Adipose tissue (tissue), 3 donors: ENCODE results near the gene TMEM82. TPM values are rescaled to one million over a fixed set of nuclear protein-coding genes. Genes with fewer than 3 reads are reported as not detected.

Experiments
- H3K27ac ChIP-seq: one replicate; pipeline ENCODE4 v1.5.1; 2013; ENCODE audit warnings: low read depth, low read length
- WGBS, 3 donors: extraction: QIAGEN DNeasy Blood & Tissue Kit; methylation state at CpG; one replicate each; pipeline ENCODE4 v1.1.7; 2013; 5-methylcytosine and 5-hydroxymethylcytosine counted together
- polyA plus RNA-seq, 3 donors: library from polyadenylated mRNA; stranded (reverse); fragments of 200-250 nt; gene quantifications; one replicate each; pipeline ENCODE4 v1.2.3, GENCODE V29; 2013
- donor health status: healthy with polysubstance abuse.
- donor health status: Bipolar disorder and iron deficiency.
- donor health status: healthy.

Gene TMEM82
- polyA plus RNA-seq, 3 donors = 0.04 TPM; not detected in 2

- H3K27ac ChIP-seq = no peak overlapping the region
- WGBS, 3 donors = 87 to 88% (median 87%) methylated on average over 7 of the region's 7 CpGs
These were observed 9.6 kb upstream of the TMEM82 start for GRCh38 chr1:15732686-15733081.

DNA sequence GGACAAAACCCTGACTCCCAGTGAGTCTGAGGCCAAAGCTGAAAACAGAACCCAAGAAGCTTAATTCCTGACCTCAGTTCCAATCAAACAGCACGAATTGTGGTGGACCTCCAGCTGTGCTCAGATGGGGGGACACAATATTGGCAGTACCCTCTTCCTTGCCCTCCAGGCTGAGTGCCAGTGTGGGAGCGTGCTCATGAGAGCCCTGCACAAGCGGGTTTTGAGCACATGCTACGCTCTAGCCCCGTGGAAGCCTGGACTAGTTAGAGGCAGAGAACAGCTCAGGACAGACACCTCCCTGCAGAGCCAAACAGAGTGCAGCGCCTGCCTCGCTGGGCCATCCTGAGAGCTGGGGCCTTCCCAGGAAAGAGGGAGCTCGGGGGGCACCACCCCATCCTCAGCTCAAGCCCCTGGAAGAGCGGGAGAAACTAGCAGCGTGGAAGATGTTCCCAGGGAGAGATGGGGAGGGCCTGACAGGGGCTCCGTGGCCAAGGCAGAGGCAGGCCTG is 9.0 kb upstream of the TMEM82 start:
- WGBS, 3 donors = 86 to 93% (median 92%) methylated on average over 9 to 11 of the region's 11 CpGs
- no peak overlapping the region for H3K27ac ChIP-seq

- H3K27ac ChIP-seq = no peak overlapping the region
- 91 to 97% (median 92%) methylated on average over 20 to 27 of the region's 27 CpGs for WGBS, 3 donors
These were observed 8.5 kb upstream of the TMEM82 start for GRCh38 chr1:15733726-15734226.

GRCh38 chr1:15734296-15734695 is 8.0 kb upstream of the TMEM82 start:
- WGBS, 3 donors = 81 to 85% (median 81%) methylated on average over 13 of the region's 13 CpGs

DNA sequence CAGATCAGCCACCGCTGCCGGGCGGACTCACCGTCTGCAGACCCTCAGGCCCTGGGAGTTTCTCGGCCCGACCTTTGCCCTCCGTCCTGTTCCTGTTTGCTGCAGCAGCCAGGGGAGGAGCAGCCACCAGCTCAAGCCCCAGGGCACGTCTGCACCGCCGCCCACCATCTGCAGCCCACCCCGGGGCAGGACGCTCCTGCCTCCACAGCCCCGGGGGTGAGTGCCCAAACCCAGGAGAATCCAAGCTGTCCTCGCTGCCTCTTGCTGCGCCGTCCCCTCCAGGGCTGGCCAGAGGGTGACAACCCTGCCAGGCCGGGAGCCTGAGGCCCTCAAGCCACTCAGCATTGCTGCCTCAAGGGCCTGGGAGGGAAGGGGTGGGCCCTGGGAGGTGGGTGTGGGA is 7.4 kb upstream of the TMEM82 start:
- H3K27ac ChIP-seq = no peak overlapping the region

More at GRCh38 chr1:15734296-15734695, 8.0 kb upstream of the TMEM82 start:
- H3K27ac ChIP-seq = no peak overlapping the region

GRCh38 chr1:15735304-15736037 is 6.8 kb upstream of the TMEM82 start:
- WGBS, 3 donors = 33 to 82% (median 75%) methylated on average over 12 of the region's 12 CpGs
- no peak overlapping the region for H3K27ac ChIP-seq

More for the DNA sequence above, 7.4 kb upstream of the TMEM82 start:
- 49 to 88% (median 84%) methylated on average over 17 of the region's 17 CpGs for WGBS, 3 donors

DNA sequence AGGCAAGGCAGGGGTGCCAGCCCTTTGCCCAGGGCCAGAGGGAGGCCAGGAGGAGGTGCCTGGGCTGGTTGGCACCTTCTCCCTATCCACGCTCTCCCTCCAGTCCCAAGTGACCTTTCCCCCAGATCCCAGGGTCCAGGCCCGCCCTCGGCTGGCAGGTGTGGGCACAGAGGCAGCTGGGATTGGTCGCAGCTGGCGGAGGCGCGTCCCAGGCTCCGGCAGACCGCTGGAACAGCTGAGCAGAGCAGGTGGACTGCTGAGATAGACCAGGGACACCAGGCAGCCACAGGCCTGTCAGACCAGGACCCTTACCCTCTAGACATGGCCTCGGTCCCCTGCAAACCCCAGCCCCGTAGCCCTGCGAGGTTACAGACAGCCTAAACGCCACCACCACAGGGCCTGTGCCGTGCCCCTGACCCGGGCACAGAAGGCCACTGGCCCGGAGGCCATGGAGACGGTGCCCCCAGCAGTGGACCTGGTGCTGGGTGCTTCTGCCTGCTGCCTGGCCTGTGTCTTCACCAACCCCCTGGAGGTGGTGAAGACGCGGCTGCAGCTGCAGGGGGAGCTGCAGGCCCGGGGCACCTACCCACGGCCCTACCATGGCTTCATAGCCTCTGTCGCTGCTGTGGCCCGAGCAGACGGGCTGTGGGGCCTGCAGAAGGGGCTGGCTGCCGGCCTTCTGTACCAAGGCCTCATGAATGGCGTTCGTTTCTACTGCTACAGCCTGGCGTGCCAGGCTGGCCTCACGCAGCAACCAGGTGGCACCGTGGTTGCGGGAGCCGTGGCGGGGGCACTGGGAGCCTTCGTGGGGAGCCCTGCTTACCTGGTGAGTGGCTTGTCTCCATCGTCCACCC is 6.0 kb upstream of the TMEM82 start, which contains the start of gene SLC25A34:
TSS of gene SLC25A34 (plus strand) at position 221 of the 854 bp plus-strand sequence. CDS start at position 449, 228 bp downstream.
- 33 to 89% (median 85%) methylated on average over 35 of the region's 35 CpGs for WGBS, 3 donors
- no peak within 1 kb of the TSS for H3K27ac ChIP-seq

DNA sequence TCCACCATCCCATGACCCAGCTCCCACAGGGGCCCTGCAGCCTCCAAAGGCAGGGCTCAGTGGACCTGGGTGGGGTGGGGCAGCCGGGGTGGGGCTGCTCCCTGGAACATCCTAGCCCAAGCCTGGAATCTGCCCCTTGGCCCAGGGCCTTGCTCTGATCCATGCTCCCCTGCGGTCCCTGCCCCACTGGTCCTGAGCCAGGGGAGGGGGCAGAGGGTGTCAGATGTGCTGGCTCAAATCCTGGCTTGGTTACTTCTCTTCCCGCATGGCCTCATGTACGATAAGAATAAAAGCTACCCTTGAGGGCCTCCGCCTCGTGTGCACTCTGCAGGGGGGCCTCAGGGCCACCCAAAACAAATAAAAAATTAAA is 5.4 kb upstream of the TMEM82 start:
- 10 to 66% (median 53%) methylated on average over 6 of the region's 6 CpGs for WGBS, 3 donors
- H3K27ac ChIP-seq = no peak overlapping the region

GRCh38 chr1:15737324-15738319 is 4.7 kb upstream of the TMEM82 start:
- no peak overlapping the region for H3K27ac ChIP-seq
- 53 to 90% (median 83%) methylated on average over 20 of the region's 20 CpGs for WGBS, 3 donors

DNA sequence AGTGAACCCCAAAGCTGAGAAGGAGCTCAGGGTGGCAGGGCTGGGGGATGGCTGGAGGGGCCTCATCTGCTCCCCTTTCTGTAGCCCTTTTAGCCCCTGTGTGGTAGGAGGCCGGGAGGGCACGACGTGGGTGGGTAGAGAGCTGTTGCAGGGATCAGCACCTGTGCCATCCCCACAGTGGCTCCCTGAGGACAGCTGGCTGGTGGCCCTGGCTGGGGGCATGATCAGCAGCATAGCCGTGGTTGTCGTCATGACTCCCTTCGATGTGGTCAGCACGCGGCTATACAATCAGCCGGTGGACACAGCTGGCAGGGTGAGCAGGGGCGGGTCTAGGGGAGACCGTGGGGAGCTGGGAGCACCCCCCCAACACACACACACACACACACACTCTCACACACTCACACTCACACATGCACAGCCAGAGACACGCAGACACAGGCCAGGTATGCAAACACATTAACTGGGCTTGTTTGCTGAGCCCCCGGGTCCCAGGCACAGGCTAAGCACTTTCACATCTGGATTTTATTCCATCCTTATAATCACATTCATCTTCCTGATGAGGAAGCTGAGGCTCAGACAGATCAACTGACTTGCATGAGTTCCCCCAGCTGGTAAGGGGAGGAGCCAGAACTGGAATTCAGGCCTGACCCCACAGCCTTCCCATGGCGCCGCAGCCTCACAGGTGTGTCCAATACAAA is 3.7 kb upstream of the TMEM82 start:
- WGBS, 3 donors = 48 to 88% (median 88%) methylated on average over 14 to 15 of the region's 15 CpGs
- H3K27ac ChIP-seq = no peak overlapping the region

GRCh38 chr1:15739259-15739658 is 3.0 kb upstream of the TMEM82 start:
- 82 to 89% (median 88%) methylated on average over 14 to 16 of the region's 16 CpGs for WGBS, 3 donors

GRCh38 chr1:15739745-15740144 is 2.6 kb upstream of the TMEM82 start:
- H3K27ac ChIP-seq = no peak overlapping the region
- 85 to 90% (median 88%) methylated on average over 7 of the region's 7 CpGs for WGBS, 3 donors

More at GRCh38 chr1:15739259-15739658, 3.0 kb upstream of the TMEM82 start:
- H3K27ac ChIP-seq = no peak overlapping the region

DNA sequence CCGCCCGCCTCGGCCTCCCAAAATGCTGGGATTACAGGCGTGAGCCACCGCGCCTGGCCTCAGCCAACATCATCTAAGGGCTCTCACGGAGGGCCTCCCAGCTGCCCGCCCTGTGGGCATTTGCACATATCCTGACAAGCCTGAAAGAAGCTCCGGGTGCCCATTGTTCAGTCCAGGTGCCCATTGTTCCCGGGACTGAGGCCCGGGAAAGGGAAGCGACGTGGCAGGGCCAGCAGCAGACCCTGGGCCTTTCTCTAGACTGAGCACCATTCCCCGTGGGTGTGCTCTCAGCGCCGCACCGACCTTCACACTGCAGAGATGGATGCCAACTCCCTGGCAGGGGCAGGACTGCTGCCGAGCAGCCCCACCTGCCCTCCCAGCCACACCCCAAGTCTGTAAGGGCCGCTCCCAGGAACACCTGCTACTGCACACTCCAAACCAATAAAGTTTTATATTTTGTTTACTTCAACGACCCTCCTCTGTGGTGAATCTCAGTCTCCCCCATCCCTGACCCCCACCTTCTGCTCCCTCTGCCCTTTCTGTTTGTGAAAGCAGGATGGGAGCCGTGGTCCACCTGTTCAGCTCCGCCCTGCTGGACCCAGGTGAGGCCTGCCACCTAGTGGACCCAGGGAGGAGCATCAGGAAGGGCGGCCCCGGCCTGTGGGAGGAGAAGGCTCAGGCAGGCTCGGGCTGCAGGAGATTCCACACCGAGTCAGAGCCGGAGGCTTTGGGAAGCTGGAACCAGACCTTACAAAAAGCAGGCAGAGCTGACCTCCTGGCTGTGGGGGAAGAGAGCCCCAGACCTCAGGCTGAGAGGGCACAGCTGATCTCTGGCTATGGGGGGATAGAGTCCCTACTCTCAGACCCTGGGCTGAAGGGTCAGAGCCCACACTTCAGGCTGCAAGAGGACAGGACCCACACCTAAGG is 1.1 kb upstream of the TMEM82 start:
- 46 to 59% (median 51%) methylated on average over 27 of the region's 27 CpGs for WGBS, 3 donors
- no peak overlapping the region for H3K27ac ChIP-seq

DNA sequence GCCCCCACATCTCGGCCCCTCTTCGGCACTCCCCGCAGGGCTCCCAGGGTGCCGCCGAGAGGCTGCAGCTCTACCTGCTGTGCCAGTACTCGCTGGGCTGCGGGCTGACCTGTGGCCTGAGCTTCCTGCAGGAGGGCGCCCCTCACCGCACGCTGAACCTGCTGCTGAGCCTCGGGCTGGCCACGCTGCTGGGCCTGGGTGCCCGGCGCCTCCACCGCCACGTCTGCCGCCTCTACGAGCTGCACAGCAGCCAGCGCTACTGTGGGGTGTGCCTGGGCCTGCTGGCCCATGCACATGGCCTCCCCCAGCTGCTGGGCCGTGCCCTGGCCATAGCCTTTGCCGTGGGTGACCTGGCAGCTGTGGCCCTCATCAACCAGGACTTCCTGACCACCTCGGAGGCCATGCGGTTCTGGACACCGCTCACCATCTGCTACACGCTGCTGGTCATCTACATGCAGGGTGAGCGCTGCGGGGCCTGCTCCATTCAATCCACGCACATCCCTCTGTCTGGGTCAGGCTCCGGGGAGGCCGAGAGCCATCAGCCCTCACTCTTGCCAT is 1.9 kb downstream of the TMEM82 start:
- no peak overlapping the region for H3K27ac ChIP-seq
- 81 to 83% (median 82%) methylated on average over 28 to 30 of the region's 30 CpGs for WGBS, 3 donors

DNA sequence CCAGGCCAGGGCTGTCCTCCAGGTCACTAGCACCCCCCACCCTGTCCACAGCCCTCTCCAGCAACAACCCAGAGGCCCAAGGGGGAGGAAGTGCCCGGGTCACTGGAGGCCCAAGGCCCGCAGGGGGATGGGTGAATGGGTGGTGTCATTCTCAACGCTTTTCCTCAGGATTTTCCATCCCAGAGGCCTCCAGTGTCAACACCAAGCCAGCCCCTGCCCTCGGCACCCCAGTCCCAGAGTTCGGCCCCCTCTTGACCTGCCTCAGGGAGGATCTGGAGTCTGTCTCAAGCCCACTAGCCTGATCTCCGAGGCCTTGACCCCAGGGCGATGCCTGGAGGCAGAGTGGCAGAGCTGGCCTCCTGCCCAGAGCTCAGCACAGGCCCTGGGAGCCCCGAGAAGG is 5.1 kb downstream of the TMEM82 start:
- H3K27ac ChIP-seq = no peak overlapping the region
- 57 to 72% (median 63%) methylated on average over 7 to 8 of the region's 8 CpGs for WGBS, 3 donors

DNA sequence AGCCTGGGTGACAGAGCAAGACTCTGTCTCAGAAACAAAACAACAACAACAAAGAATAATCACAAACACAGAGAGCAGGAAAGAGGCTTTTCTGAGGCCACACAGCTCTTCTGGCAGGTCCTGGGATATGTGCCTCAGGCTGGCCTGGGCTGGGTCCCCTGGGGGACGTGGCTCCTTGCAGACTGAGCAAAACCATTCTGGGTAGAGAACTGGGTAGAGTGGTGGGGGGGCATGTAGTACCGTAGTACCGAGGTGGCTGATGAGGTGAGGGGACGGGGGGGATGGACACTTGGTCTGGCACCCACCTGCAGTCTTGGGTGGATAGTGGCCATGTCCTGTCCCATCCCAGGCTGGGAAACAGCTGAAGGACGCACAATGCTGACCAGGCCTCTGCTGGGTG is 6.0 kb downstream of the TMEM82 start:
- H3K27ac ChIP-seq = no peak overlapping the region
- 85 to 89% (median 86%) methylated on average over 5 of the region's 5 CpGs for WGBS, 3 donors
